ENCODE results near the gene TLL1. TPM values are rescaled to one million over a fixed set of nuclear protein-coding genes. Genes with fewer than 3 reads are reported as not detected.

The TLL1 gene
- total RNA-seq, 1 experiment from 2014 or later, result not detected

DNA sequence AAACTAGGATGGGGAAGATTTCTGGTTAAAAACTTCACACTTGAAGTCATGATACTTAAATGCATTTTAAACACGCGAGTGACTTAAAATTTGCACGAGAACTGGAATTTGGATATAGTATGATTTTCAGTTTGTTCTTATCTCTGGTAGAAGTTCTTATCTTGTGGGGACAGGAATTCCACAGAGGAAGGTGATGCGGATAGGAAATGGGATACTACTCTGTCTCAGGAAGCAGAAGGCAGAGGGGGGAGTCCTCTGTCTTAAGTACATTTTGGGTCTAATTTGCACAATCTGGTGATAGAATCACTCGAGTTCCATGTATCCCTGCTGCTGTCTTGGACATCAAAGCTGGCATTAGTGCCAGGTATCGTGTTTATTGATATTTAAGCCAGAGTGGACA is 53.3 kb downstream of the TLL1 start:
- Histone ChIP-seq H3K9ac (ENCODE audit: extremely low read depth, insufficient read length, low read length) (no peak overlapping the region), H2BK120ac (ENCODE audit: low read depth, low read length, poor library complexity, severe bottlenecking) (no peak overlapping the region), H4K8ac (replicated peaks; ENCODE audit: insufficient read length, low read depth, low read length) (no peak overlapping the region), H3K18ac (ENCODE audit: insufficient read length, low read depth, low read length) (no peak overlapping the region), H2AK5ac (ENCODE audit: insufficient read length, low read length) (no peak overlapping the region), H2BK5ac (ENCODE audit: insufficient read length, low read length) (no peak overlapping the region), H3K23me2 (ENCODE audit: insufficient read length, low read depth, low read length, poor library complexity, severe bottlenecking) (no peaks in the 10 kb centered on the region), H3K4me2 (ENCODE audit: insufficient read depth, insufficient read length, low read length) (no peak overlapping the region), H3K23ac (ENCODE audit: insufficient read length, low read depth, low read length) (no peak overlapping the region), H4K5ac (ENCODE audit: insufficient read length, low read depth, low read length) (no peak overlapping the region), H2BK12ac (ENCODE audit: insufficient read length, low read depth, low read length) (no peak overlapping the region), H4K20me1 (ENCODE audit: control insufficient read depth, insufficient read depth, insufficient read length) (no peaks in the 10 kb centered on the region), H3K56ac (ENCODE audit: insufficient read length, low read depth, low read length) (no peak overlapping the region), H2AFZ (ENCODE audit: low read length) (no peak overlapping the region), H2BK20ac (ENCODE audit: low read depth, low read length, poor library complexity, severe bottlenecking) (no peak overlapping the region), H3K79me1 (ENCODE audit: insufficient read depth, low read depth, low read length, poor library complexity, severe bottlenecking) (no peaks in the 10 kb centered on the region), H3K14ac (ENCODE audit: insufficient read depth, low read length) (no peak overlapping the region), H3K4ac (ENCODE audit: low read depth, low read length) (no peak overlapping the region), H3K9me3 (ENCODE audit: control insufficient read depth, low read depth, low read length) (no peaks in the 10 kb centered on the region), H3K27me3 (ENCODE audit: insufficient read depth, low read length) (no peaks in the 10 kb centered on the region), H3K4me1 (ENCODE audit: insufficient read depth, low read length) (no peaks in the 10 kb centered on the region), H2BK15ac (ENCODE audit: low read depth, low read length) (no peak overlapping the region), H3K27ac (ENCODE audit: insufficient read length, low read depth, low read length) (no peak overlapping the region), H3K79me2 (ENCODE audit: insufficient read depth, low read length) (no peaks in the 10 kb centered on the region), H4K91ac (ENCODE audit: insufficient read length, low read depth, low read length) (no peak overlapping the region), H3T11ph (ENCODE audit: low read length) (no peak overlapping the region)
- DNase-seq, result no peak
- H3K4me1 Mint-ChIP-seq, result peaks cover 9 to 12% of the 10 kb centered on the region in 2 experiments
- WGBS (ENCODE audit: extremely low coverage, insufficient read length, low lambda C conversion rate), result no CpG with 5 or more reads among the region's 6 CpGs
- H3K27me3 Mint-ChIP-seq (ENCODE audit: low read depth), result no peaks in the 10 kb centered on the region
- H3K9me3 Mint-ChIP-seq, result no peaks in the 10 kb centered on the region
- H3K36me3 Mint-ChIP-seq (ENCODE audit: insufficient read depth in 1 of 3, low read depth in 3 of 3), result no peaks in the 10 kb centered on the region
- TF ChIP-seq, protein P1, sequence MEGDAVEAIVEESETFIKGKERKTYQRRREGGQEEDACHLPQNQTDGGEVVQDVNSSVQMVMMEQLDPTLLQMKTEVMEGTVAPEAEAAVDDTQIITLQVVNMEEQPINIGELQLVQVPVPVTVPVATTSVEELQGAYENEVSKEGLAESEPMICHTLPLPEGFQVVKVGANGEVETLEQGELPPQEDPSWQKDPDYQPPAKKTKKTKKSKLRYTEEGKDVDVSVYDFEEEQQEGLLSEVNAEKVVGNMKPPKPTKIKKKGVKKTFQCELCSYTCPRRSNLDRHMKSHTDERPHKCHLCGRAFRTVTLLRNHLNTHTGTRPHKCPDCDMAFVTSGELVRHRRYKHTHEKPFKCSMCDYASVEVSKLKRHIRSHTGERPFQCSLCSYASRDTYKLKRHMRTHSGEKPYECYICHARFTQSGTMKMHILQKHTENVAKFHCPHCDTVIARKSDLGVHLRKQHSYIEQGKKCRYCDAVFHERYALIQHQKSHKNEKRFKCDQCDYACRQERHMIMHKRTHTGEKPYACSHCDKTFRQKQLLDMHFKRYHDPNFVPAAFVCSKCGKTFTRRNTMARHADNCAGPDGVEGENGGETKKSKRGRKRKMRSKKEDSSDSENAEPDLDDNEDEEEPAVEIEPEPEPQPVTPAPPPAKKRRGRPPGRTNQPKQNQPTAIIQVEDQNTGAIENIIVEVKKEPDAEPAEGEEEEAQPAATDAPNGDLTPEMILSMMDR (conservative IDR thresholded peaks at IDR 0.05), result no peak
- H3K27ac Mint-ChIP-seq, result no peak overlapping the region
- H3K4me3 Mint-ChIP-seq, result no peak overlapping the region
